ENCODE data around the gene MAPK12.

GRCh38 chr22:50268655-50269113, 7.2 kb upstream of the MAPK12 start:
- TF ChIP-seq CTCF (IDR thresholded peaks at IDR 0.05; ENCODE audit: poor library complexity), result no peak
- TF ChIP-seq EZH2phosphoT487 (IDR thresholded peaks at IDR 0.05; ENCODE audit: low read depth, severe bottlenecking, unreplicated experiment), result no peak

Data from hepatocyte (in vitro differentiated cells).